GM12878 (cell line): Measurements from ENCODE around the gene RNF112. TPM values are rescaled to one million over a fixed set of nuclear protein-coding genes. Genes with fewer than 3 reads are reported as not detected.

Experiments
- ATAC-seq: fragments of 200-7000 bp; cut with Tn5 transposase; 3 replicates; pipeline ENCODE4 v1.9.1; 2020; ENCODE audit warnings: mild to moderate bottlenecking, moderate library complexity
- BruUV-seq: library from RNA; stranded (reverse); fragments of 400-500 nt; replicated peaks from 2 replicates; lab custom pipeline; 2021; lab: Mats Ljungman, UMichigan
- CTCF ChIA-PET: fragments of 300-600 bp; sonication (Branson Sonifier 250); formaldehyde crosslinking; extraction: SDS; loops from one replicate; lab custom pipeline; 2021; ENCODE audit warnings: inconsistent platforms; lab: Yijun Ruan, JAX
- POLR2A ChIA-PET: fragments of 350-600 bp; formaldehyde crosslinking; extraction: SDS; loops from one replicate; lab custom pipeline; 2021; ENCODE audit warnings: inconsistent platforms; lab: Charles Lee
- RAD21 ChIA-PET: fragments of 300-600 bp; sonication (Branson Sonifier 250); formaldehyde crosslinking; loops from one replicate; lab custom pipeline; 2023; ENCODE audit warnings: antibody characterized with exemption; ENCODE audit not compliant: unreplicated experiment; lab: Charles Lee
- SMC1A ChIA-PET: fragments of 300-600 bp; sonication (Branson Sonifier 250); formaldehyde crosslinking; loops from one replicate; lab custom pipeline; 2023; ENCODE audit not compliant: unreplicated experiment, uncharacterized antibody; lab: Charles Lee
- DNase-seq: peaks from one replicate; pipeline ENCODE4 v3.0.0-alpha.2; 2011; ENCODE audit warnings: low read depth, low spot score
- FAIRE-seq: peaks from 3 replicates; lab custom pipeline; 2011; peaks lifted over from hg19 to GRCh38; lab: Jason Lieb, UNC
- H2AFZ ChIP-seq: 2 replicates; pipeline ENCODE4 v1.6.0; 2011; ENCODE audit warnings: low read depth, low read length, control low read depth; ENCODE audit not compliant: control insufficient read depth
- H3K27ac ChIP-seq: 2 replicates; pipeline ENCODE4 v1.5.1; 2011; ENCODE audit warnings: control low read depth; ENCODE audit not compliant: control insufficient read depth, insufficient read depth
- H3K27me3 ChIP-seq, 2 experiments: replicated peaks in 1 of 2; 2 replicates each; pipeline versions ENCODE4 v1.6.0 to v1.6.1; 2011; ENCODE audit warnings: low read length in 1 of 2; ENCODE audit not compliant: control insufficient read depth in 2 of 2, insufficient read depth in 2 of 2
- H3K36me3 ChIP-seq, 2 experiments: 2 replicates each; pipeline ENCODE4 v1.5.1; 2011; ENCODE audit warnings: low read length in 1 of 2; ENCODE audit not compliant: control insufficient read depth in 2 of 2, insufficient read depth in 2 of 2
- H3K4me1 ChIP-seq: 2 replicates; pipeline ENCODE4 v1.6.1; 2011; ENCODE audit warnings: mild to moderate bottlenecking, low read length, moderate library complexity, mixed read lengths; ENCODE audit not compliant: control insufficient read depth, insufficient read depth
- H3K4me2 ChIP-seq: 2 replicates; pipeline ENCODE4 v1.6.0; 2011; ENCODE audit warnings: control low read depth; ENCODE audit not compliant: control insufficient read depth, insufficient read depth
- H3K4me3 ChIP-seq: fragments of 200-600 bp; sonication (generic); 2 replicates; pipeline ENCODE4 v1.5.1; 2016
- H3K79me2 ChIP-seq: 2 replicates; pipeline ENCODE4 v1.6.0; 2011; ENCODE audit warnings: low read length; ENCODE audit not compliant: control insufficient read depth, insufficient read depth
- H3K9ac ChIP-seq: 2 replicates; pipeline ENCODE4 v1.8.0; 2011; ENCODE audit warnings: low read length, control low read depth, mixed read lengths; ENCODE audit not compliant: control insufficient read depth, insufficient read depth
- H3K9me3 ChIP-seq: replicated peaks from 3 replicates; pipeline ENCODE4 v1.5.1; 2011; ENCODE audit warnings: mild to moderate bottlenecking, low read length; ENCODE audit not compliant: control insufficient read depth, insufficient read depth
- H4K20me1 ChIP-seq: 2 replicates; pipeline ENCODE4 v1.6.0; 2011; ENCODE audit not compliant: control insufficient read depth, insufficient read depth
- CREB1 ChIP-seq: IDR thresholded peaks from 2 replicates; pipeline ENCODE4 v1.6.1; 2012; ENCODE audit warnings: low read depth, mild to moderate bottlenecking, inconsistent platforms
- EP300 ChIP-seq, 2 experiments: fragments of 150-350 bp in 1 of 2; IDR thresholded peaks; 2 replicates each; pipeline ENCODE4 v1.6.1; 2011 to 2012; ENCODE audit warnings: low read depth in 2 of 2, low read length in 2 of 2, borderline replicate concordance in 1 of 2, improper control_type of control experiment in 1 of 2, inconsistent platforms in 1 of 2; ENCODE audit not compliant: control insufficient read depth in 1 of 2
- IKZF1 ChIP-seq: fragments of 450-650 bp; conservative IDR thresholded peaks from 2 replicates; pipeline ENCODE4 v1.6.1; 2017; ENCODE audit warnings: antibody characterized with exemption, mild to moderate bottlenecking
- IKZF2 ChIP-seq, 2 experiments: fragments of 450-650 bp; IDR thresholded peaks; 2 replicates each; pipeline ENCODE4 v1.6.1; 2017; ENCODE audit warnings: mild to moderate bottlenecking in 2 of 2, moderate library complexity in 2 of 2
- JUND ChIP-seq: IDR thresholded peaks from 2 replicates; pipeline ENCODE4 v1.6.1; 2012; ENCODE audit warnings: low read depth, mild to moderate bottlenecking, low read length, improper control_type of control experiment, moderate library complexity
- KDM1A ChIP-seq: fragments of 200-600 bp; sonication (generic); IDR thresholded peaks from 2 replicates; pipeline ENCODE4 v1.6.1; 2016; ENCODE audit warnings: borderline replicate concordance
- LARP7 ChIP-seq: fragments of 450-650 bp; IDR thresholded peaks from 2 replicates; pipeline ENCODE4 v1.6.1; 2017; ENCODE audit warnings: mild to moderate bottlenecking
- NBN ChIP-seq: fragments of 450-650 bp; IDR thresholded peaks from 2 replicates; pipeline ENCODE4 v1.6.1; 2016
- NR2C2 ChIP-seq: IDR thresholded peaks from 2 replicates; pipeline ENCODE4 v1.6.1; 2011; ENCODE audit warnings: borderline replicate concordance, low read depth; ENCODE audit not compliant: control insufficient read depth, insufficient read length
- RUNX3 ChIP-seq: IDR thresholded peaks from 2 replicates; pipeline ENCODE4 v1.6.1; 2012; ENCODE audit warnings: low read length, inconsistent platforms
- TCF12 ChIP-seq: IDR thresholded peaks from 2 replicates; pipeline ENCODE4 v1.6.1; 2011; ENCODE audit warnings: low read depth, mild to moderate bottlenecking, low read length
- ZNF274 ChIP-seq: IDR thresholded peaks from one replicate; pipeline ENCODE4 v1.8.0; 2011; ENCODE audit not compliant: insufficient read length, insufficient read depth
- WGBS: methylation state at CpG from one replicate; pipeline ENCODE4 v1.1.6; 2016; ENCODE audit warnings: low lambda C conversion rate; ENCODE audit not compliant: insufficient replicate concordance, insufficient coverage; ENCODE audit errors: missing lambda C conversion rate; 5-methylcytosine and 5-hydroxymethylcytosine counted together
- in situ Hi-C: fragments of 300-500 bp; cut with MboI; formaldehyde crosslinking; loops from 9 replicates; pipeline ENCODE4 v1.14.3; 2018; ENCODE audit warnings: mixed read lengths
- intact Hi-C: fragments of 100-400 bp; cut with micrococcal nuclease; formaldehyde crosslinking; loops from one replicate; pipeline ENCODE4 v1.14.2; 2022; ENCODE audit not compliant: unreplicated experiment
- polyA plus RNA-seq, 11 experiments: library from polyadenylated mRNA; depleted of rRNA in 4 of 11; unstranded in 6 of 11; stranded (reverse) in 5 of 11; fragments of >200 nt; fragmentation: Nextera tagmentation in 4 of 11; fragmentation: Illumina TruSeq in 1 of 11; extraction: Ambion mirVana in 4 of 11; extraction: Trizol in 1 of 11; gene quantifications; 1 replicate in 1 of 11; 2 replicates in 10 of 11; pipeline versions ENCODE4 v1.2.1 to v1.2.3, GENCODE V29; 2011 to 2016; ENCODE audit warnings: inconsistent platforms in 2 of 11, missing spikeins in 2 of 11, low read depth in 1 of 11
- total RNA-seq, 4 experiments: library from RNA; depleted of rRNA in 3 of 4; stranded (reverse); fragments of >200 nt in 3 of 4; fragmentation: Illumina TruSeq in 1 of 4; extraction: Trizol in 1 of 4; gene quantifications; 2 replicates each; pipeline versions ENCODE4 v1.2.1 to v1.2.3, GENCODE V29; 2013 to 2021
- TF ChIP-seq, protein P1 (sequence below): fragments of 450-650 bp; IDR thresholded peaks from 2 replicates; pipeline ENCODE4 v1.6.1; 2016; ENCODE audit warnings: mild to moderate bottlenecking
- TF ChIP-seq, protein P2 (sequence below): IDR thresholded peaks from 2 replicates; pipeline ENCODE4 v1.6.1; 2012; ENCODE audit warnings: low read depth, low read length, improper control_type of control experiment

Gene RNF112
- total and polyA plus RNA-seq, 10 of the 15 experiments (the other 5 are each of a cell fraction or from before 2014, with no cell fraction given) = not detected

DNA sequence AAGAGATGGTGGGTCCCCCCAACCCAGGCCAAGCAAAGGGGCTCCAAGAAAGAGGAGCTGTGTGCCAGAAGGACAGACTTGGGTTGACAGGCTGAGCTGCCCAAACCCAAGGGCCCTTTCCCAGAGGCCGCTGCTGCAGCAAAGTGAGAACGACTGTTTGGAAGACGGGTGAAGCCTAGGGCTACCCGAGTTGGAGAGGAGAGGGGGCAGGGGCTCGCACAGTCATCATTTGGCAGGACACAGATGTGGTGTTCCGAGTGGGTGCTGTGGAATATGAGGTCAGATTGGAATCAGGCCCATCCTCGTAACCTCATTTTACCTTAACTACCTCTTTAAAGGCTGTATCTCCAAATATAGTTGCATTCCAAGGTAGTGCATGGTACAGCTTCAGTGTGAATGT, 18.7 kb upstream of the RNF112 start:
- Histone ChIP-seq H3K79me2 (no peaks in the 10 kb centered on the region), H3K9me3 (no peaks in the 10 kb centered on the region), H3K4me1 (0 out of 2 replicates have a peak, but pooled peaks cover under 1% of the 10 kb centered on the region), H3K4me2 (no peak overlapping the region), H3K9ac (no peak overlapping the region), H3K27me3 (peaks cover 0 to 1% of the 10 kb centered on the region in 2 experiments; a peak in 1 of 4 replicates), H3K4me3 (no peak overlapping the region), H2AFZ (no peak overlapping the region), H3K27ac (no peak overlapping the region)
- ChIA-PET RAD21 (no interaction called here), POLR2A (no interaction called here), SMC1A (no interaction called here), CTCF (no interaction called here)
- no peak for ATAC-seq
- DNase-seq = no peak
- no peak for FAIRE-seq
- in situ Hi-C loops (no loop called here), intact Hi-C loops (no loop called here)
- no TSS peak for BruUV-seq
- 26% methylated on average over 7 of the region's 7 CpGs for WGBS
- TF ChIP-seq EP300 (IDR thresholded peaks at IDR 0.05; ENCODE audit: borderline replicate concordance in 1 of 2, control insufficient read depth in 1 of 2, low read depth in 2 of 2, low read length in 2 of 2) = no peak
- no peak for TF ChIP-seq TCF12
- TF ChIP-seq KDM1A = no peak
- TF ChIP-seq, all 136 proteins: peak for 0
- H4K20me1 ChIP-seq = no peaks in the 10 kb centered on the region
- no peaks in the 10 kb centered on the region for H3K36me3 ChIP-seq

DNA sequence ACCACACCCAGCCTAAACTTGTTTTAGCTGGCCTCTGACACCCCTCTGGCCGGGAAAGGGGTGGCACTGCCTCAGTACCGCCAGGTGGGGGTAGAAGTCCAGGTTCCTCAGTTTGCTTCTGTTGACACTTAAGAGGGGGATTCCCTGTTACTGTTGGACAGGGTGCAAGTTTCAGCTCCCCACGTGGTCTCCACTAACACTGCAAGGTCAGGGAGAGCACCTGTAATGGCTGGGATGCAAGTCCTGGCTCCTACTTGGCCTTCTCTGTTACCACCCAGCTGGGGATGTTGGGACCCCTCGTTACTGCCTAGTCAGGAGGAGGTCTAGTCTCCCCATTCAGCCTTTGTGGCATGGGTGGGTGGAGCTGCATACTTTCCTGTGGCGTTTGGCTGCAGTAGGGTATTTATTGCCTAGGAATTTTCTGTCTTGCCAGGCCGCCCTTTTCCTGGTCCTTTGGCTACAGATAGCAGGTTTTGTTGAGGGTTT, 13.4 kb upstream of the RNF112 start:
- in situ Hi-C loops (no loop called here), intact Hi-C loops (loop anchor here (2.0 kb wide), 1 partner anchor 49 kb away; no protein-coding TSS in a partner anchor)
- no peaks in the 10 kb centered on the region for H4K20me1 ChIP-seq
- ChIA-PET CTCF (interaction anchor here (0.6 to 2.2 kb wide), 15 partner anchors 9 to 544 kb away, joined by 3 to 11 read pairs (median 3); partner anchors contain the start of genes B9D1 and MAPK7), RAD21 (interaction anchor here (0.7 to 2.1 kb wide), 8 partner anchors 20 to 369 kb away, joined by 3 to 14 read pairs (median 4); partner anchors contain the start of genes B9D1 and MAPK7), POLR2A (interaction anchor here (0.7 kb wide), 1 partner anchor 20 kb away, joined by 5 read pairs; the partner anchor contains the start of gene MAPK7), SMC1A (interaction anchor here (0.8 to 1.6 kb wide), 8 partner anchors 11 to 173 kb away, joined by 3 to 9 read pairs (median 3); partner anchors contain the start of genes B9D1 and MAPK7)
- no peak overlapping the region for H3K4me2 ChIP-seq
- H3K4me3 ChIP-seq = no peak overlapping the region
- no peaks in the 10 kb centered on the region for H3K27me3 ChIP-seq
- H2AFZ ChIP-seq = no peak overlapping the region
- DNase-seq = no peak
- no peak overlapping the region for H3K9ac ChIP-seq
- H3K9me3 ChIP-seq = no peaks in the 10 kb centered on the region
- ATAC-seq = peak; percentile 84
- H3K79me2 ChIP-seq = no peaks in the 10 kb centered on the region
- 7% methylated on average over 6 of the region's 6 CpGs for WGBS
- H3K36me3 ChIP-seq = no peaks in the 10 kb centered on the region
- H3K27ac ChIP-seq = no peak overlapping the region
- BruUV-seq = no TSS peak
- peaks cover 4% of the 10 kb centered on the region; the same call in 1 of the 2 replicates for H3K4me1 ChIP-seq
- peak; percentile 86 for FAIRE-seq
- TF ChIP-seq, protein P1, sequence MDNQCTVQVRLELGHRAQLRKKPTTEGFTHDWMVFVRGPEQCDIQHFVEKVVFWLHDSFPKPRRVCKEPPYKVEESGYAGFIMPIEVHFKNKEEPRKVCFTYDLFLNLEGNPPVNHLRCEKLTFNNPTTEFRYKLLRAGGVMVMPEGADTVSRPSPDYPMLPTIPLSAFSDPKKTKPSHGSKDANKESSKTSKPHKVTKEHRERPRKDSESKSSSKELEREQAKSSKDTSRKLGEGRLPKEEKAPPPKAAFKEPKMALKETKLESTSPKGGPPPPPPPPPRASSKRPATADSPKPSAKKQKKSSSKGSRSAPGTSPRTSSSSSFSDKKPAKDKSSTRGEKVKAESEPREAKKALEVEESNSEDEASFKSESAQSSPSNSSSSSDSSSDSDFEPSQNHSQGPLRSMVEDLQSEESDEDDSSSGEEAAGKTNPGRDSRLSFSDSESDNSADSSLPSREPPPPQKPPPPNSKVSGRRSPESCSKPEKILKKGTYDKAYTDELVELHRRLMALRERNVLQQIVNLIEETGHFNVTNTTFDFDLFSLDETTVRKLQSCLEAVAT = no peak
- TF ChIP-seq NR2C2 (no peak), NBN (0 out of 2 replicates have a peak, but pooled peaks have one; percentile 34), CREB1 (no peak), LARP7 (no peak), IKZF1 (no peak), IKZF2 (IDR thresholded peaks at IDR 0.05) (no peak), RUNX3 (no peak), ZNF274 (no peak), JUND (no peak)
- TF ChIP-seq, protein P2, sequence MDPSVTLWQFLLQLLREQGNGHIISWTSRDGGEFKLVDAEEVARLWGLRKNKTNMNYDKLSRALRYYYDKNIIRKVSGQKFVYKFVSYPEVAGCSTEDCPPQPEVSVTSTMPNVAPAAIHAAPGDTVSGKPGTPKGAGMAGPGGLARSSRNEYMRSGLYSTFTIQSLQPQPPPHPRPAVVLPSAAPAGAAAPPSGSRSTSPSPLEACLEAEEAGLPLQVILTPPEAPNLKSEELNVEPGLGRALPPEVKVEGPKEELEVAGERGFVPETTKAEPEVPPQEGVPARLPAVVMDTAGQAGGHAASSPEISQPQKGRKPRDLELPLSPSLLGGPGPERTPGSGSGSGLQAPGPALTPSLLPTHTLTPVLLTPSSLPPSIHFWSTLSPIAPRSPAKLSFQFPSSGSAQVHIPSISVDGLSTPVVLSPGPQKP = no peak
